Fibroblast of the aortic adventitia (primary cell): ENCODE results near the gene YWHAG. TPM values are rescaled to one million over a fixed set of nuclear protein-coding genes. Genes with fewer than 3 reads are reported as not detected.
"Not testable (repeated sequence)": the region's sequence is repeated elsewhere in the genome, so short reads cannot be mapped to it uniquely, and the experiment has no call there.

Source experiments
- DNase-seq: peaks from one replicate; pipeline ENCODE4 v3.0.0-alpha.2; 2010; ENCODE audit warnings: low read depth
- H3K4me3 ChIP-seq: 2 replicates; pipeline ENCODE4 v1.5.1; 2011; ENCODE audit warnings: low read depth, mild to moderate bottlenecking, control low read depth, low read length, moderate library complexity
- CTCF ChIP-seq: IDR thresholded peaks from 2 replicates; pipeline ENCODE4 v1.5.1; 2011; ENCODE audit warnings: mild to moderate bottlenecking, low read length, control low read depth, inconsistent platforms; ENCODE audit not compliant: insufficient read depth
- total RNA-seq: library from RNA; depleted of rRNA; stranded (reverse); fragments of >200 nt; gene quantifications from 2 replicates; pipeline ENCODE4 v1.2.3, GENCODE V29; 2012; ENCODE audit warnings: low replicate concordance

Gene YWHAG
- total RNA-seq, 1 donor = 115 TPM

DNA sequence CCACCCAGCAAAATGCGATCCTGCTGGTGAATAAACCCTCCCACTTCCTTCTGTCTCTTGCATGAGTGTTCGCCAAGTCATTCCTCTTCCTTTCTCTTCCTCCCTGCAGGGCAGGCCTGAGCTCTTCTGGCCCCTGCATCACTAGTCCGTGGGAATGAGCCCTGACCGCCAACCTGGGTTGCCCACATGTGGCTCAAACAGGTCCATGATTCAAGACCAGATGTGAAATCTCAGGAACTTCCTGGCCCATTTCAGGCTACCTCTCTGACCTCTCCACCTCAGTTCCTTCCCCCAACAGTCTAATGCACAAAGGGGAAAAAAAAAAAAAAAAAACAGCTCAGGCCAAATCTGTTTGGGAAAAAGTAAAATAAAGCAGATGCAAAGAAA lies 5.4 kb upstream of the YWHAG start:
- DNase-seq = peak; percentile 72
- no peak overlapping the region for H3K4me3 ChIP-seq
- no peak for TF ChIP-seq CTCF

GRCh38 chr7:76363754-76364153 lies 5.0 kb upstream of the YWHAG start:
- not testable (repeated sequence) for DNase-seq, H3K4me3 ChIP-seq

- no peak for DNase-seq
- no peak overlapping the region for H3K4me3 ChIP-seq
- no peak for TF ChIP-seq CTCF
These were observed 1.3 kb upstream of the YWHAG start for GRCh38 chr7:76359978-76360638.

DNA sequence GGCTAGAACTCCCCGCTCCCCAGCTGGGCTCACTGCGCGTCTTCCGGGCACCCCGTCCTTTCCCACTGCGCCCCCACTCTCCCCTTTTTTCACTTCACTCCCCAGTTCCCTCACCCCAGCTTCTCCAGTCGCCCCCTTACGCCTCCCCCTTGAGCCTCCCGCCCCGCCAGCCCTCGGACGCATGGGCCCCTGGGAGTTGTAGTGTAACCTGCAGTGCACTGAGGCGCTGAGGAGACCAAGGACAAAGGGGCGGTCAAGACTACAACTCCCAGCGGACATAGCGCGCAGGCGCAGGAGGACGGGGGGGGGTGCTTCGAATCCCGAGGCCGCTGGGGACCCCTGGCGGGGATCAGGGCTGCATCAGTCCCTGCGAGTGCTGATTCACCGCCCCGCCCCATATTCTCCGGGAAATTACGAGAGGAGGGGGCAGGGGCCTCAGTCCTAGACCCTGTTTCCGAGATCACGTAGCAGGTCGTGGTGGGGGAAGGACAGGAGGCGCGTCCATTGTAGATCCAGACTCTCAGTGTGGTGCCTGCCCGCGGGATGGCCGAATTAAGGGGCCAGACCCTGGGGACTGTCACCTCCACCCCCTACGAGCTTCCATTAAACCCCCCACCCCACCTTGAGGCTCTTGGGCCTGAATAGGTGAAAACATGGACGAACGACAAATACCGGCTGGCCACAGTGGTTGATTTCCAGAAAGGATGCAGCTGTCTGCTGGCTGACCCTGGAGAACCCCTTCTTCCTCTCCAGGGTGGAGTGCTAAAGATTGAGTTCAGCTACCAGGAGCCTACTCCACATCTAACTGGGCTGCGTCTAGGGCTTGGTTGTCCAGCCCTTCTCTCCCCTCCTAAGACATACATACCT lies 553 bp upstream of the YWHAG start:
- H3K4me3 ChIP-seq = peak overlapping the region; percentile 88
- peak; percentile 72 for TF ChIP-seq CTCF
- DNase-seq = peak; percentile 98

DNA sequence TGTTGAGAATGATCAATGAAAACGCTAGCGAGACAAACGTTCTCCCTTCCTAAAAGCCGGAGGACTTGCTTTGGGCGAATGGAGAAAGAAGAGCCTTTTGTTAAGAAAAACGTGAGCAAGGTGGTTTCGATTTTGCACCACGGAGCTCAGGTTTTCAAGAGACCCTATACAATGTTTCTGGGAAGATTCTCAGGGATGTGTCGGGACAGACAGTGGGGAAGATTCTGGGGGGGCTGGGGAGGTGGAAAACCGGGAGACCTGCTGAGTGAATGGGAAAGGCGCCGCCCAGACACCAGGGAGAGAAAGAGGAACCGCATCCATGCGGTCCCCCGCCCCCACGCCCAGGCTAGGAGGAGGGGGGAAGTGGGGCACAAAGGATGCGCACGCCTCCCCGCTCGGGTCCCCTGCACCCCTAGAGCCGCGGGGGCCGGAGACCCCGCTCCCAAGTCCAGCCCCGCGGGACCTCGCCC lies 745 bp downstream of the YWHAG start:
- TF ChIP-seq CTCF = no peak
- DNase-seq = peak; percentile 37
- peak overlapping the region; percentile 88 for H3K4me3 ChIP-seq

GRCh38 chr7:76357475-76358010 lies 1.2 kb downstream of the YWHAG start:
- no peak for TF ChIP-seq CTCF
- peak overlapping the region; percentile 88 for H3K4me3 ChIP-seq
- DNase-seq = no peak

DNA sequence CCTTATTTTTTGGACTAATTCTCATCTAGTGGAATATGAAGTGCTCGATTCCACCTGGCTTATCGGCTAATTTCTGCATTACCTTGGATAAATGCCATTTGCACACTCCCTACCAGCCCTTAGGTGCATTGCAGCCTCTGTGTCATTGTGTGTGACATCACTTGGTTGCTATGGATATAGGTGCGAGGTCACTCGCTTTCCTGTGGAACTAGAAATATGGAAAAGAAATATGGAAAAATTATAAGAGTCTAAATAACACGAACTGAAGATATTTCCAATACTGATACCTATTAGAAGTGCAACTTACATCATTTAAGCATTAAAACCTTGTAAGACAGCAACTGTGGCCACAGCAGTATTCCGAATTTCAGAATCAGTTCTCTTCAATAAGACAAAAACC lies 2.0 kb downstream of the YWHAG start:
- DNase-seq = peak; percentile 39
- H3K4me3 ChIP-seq = peak overlapping the region; percentile 88
- peak; percentile 9 for TF ChIP-seq CTCF
